Endothelial cell (in vitro differentiated cells): ENCODE results near the gene WWC2. TPM values are rescaled to one million over a fixed set of nuclear protein-coding genes. Genes with fewer than 3 reads are reported as not detected.

Source experiments
- DNase-seq: peaks from one replicate; pipeline ENCODE4 v3.0.0; 2021; ENCODE audit warnings: low spot score
- H3K27ac Mint-ChIP-seq: one replicate; pipeline ENCODE4 v1.8.0; 2021; ENCODE audit warnings: mixed read lengths, inconsistent platforms; ENCODE audit not compliant: unreplicated experiment
- H3K27me3 Mint-ChIP-seq: one replicate; pipeline ENCODE4 v1.8.0; 2021; ENCODE audit warnings: mild to moderate bottlenecking, moderate library complexity, mixed read lengths, inconsistent platforms; ENCODE audit not compliant: unreplicated experiment
- H3K36me3 Mint-ChIP-seq: one replicate; pipeline ENCODE4 v1.8.0; 2021; ENCODE audit warnings: mild to moderate bottlenecking, low read depth, mixed read lengths, inconsistent platforms; ENCODE audit not compliant: unreplicated experiment
- H3K4me1 Mint-ChIP-seq: one replicate; pipeline ENCODE4 v1.8.0; 2021; ENCODE audit warnings: mild to moderate bottlenecking, mixed read lengths, inconsistent platforms; ENCODE audit not compliant: unreplicated experiment
- H3K4me3 Mint-ChIP-seq: one replicate; pipeline ENCODE4 v1.8.0; 2021; ENCODE audit warnings: mild to moderate bottlenecking, mixed read lengths, inconsistent platforms; ENCODE audit not compliant: unreplicated experiment
- H3K9me3 Mint-ChIP-seq: one replicate; pipeline ENCODE4 v1.8.0; 2021; ENCODE audit warnings: mixed read lengths, inconsistent platforms; ENCODE audit not compliant: unreplicated experiment
- CTCF ChIP-seq: fragments of 200-600 bp; sonication (generic); IDR thresholded peaks from one replicate; pipeline ENCODE4 v1.5.0; 2021; ENCODE audit warnings: antibody characterized with exemption; ENCODE audit not compliant: unreplicated experiment
- total RNA-seq: library from RNA; stranded (reverse); fragmentation: NEBNext Ultra II Directional; extraction: Animal tissue kit (Norgen Biotek cat#: 25700); gene quantifications from one replicate; pipeline ENCODE4 v1.2.1, GENCODE V29; 2021; ENCODE audit not compliant: unreplicated experiment

Gene WWC2
- total RNA-seq, 1 donor from 2014 or later = 32.0 TPM

GRCh38 chr4:183170894-183171293 lies 71.8 kb downstream of the WWC2 start:
- Mint-ChIP-seq H3K4me1 (peaks cover 20% of the 10 kb centered on the region), H3K9me3 (no peaks in the 10 kb centered on the region), H3K27me3 (no peaks in the 10 kb centered on the region), H3K4me3 (no peak overlapping the region), H3K36me3 (no peaks in the 10 kb centered on the region), H3K27ac (no peak overlapping the region)
- DNase-seq = no peak
- TF ChIP-seq CTCF = no peak

- H3K27ac Mint-ChIP-seq = peak overlapping the region; percentile 6
Measured at GRCh38 chr4:183171484-183172267, 72.6 kb downstream of the WWC2 start.

GRCh38 chr4:183172881-183173280 lies 73.8 kb downstream of the WWC2 start:
- H3K27ac Mint-ChIP-seq = no peak overlapping the region
- DNase-seq = no peak
- no peak overlapping the region for H3K4me3 Mint-ChIP-seq
- no peaks in the 10 kb centered on the region for H3K36me3 Mint-ChIP-seq
- peaks cover 19% of the 10 kb centered on the region for H3K4me1 Mint-ChIP-seq
- no peaks in the 10 kb centered on the region for H3K9me3 Mint-ChIP-seq
- TF ChIP-seq CTCF = no peak
- H3K27me3 Mint-ChIP-seq = no peaks in the 10 kb centered on the region

More at GRCh38 chr4:183171484-183172267, 72.6 kb downstream of the WWC2 start:
- Mint-ChIP-seq H3K9me3 (no peaks in the 10 kb centered on the region), H3K36me3 (no peaks in the 10 kb centered on the region), H3K27me3 (no peaks in the 10 kb centered on the region), H3K4me3 (no peak overlapping the region), H3K4me1 (peaks cover 19% of the 10 kb centered on the region)
- no peak for DNase-seq
- TF ChIP-seq CTCF = no peak

- no peaks in the 10 kb centered on the region for H3K27me3 Mint-ChIP-seq
- DNase-seq = no peak
- H3K36me3 Mint-ChIP-seq = no peaks in the 10 kb centered on the region
- H3K4me1 Mint-ChIP-seq = peaks cover 19% of the 10 kb centered on the region
- H3K9me3 Mint-ChIP-seq = no peaks in the 10 kb centered on the region
- no peak overlapping the region for H3K4me3 Mint-ChIP-seq
- no peak overlapping the region for H3K27ac Mint-ChIP-seq
- TF ChIP-seq CTCF = no peak
Measured at GRCh38 chr4:183173580-183174526, 74.8 kb downstream of the WWC2 start.
